ENCODE measurements around the gene PDGFD. TPM values are rescaled to one million over a fixed set of nuclear protein-coding genes. Genes with fewer than 3 reads are reported as not detected.

The PDGFD gene
- total and polyA plus RNA-seq, 2 donors (not counting 1 experiment from before 2014, with no cell fraction given): 0.07 to 0.71 TPM

- Mint-ChIP-seq H3K9me3 (ENCODE audit: insufficient read depth) (no peaks in the 10 kb centered on the region), H3K4me3 (no peak overlapping the region), H3K27ac (no peak overlapping the region), H3K27me3 (peaks cover 5% of the 10 kb centered on the region), H3K4me1 (peaks cover 24% of the 10 kb centered on the region)
- Histone ChIP-seq H3K9me3 (ENCODE audit: control extremely low read depth in 1 of 3, control insufficient read depth in 2 of 3, insufficient read depth in 1 of 3, low read length in 2 of 3) (peaks cover 0 to 8% (median 2%) of the 10 kb centered on the region in 3 donors), H3K36me3 (replicated peaks in 1 of 2; ENCODE audit: control extremely low read depth in 1 of 2, control insufficient read depth in 1 of 2, extremely low read depth in 1 of 2, insufficient read depth in 2 of 2, low read length in 1 of 2) (no peaks in the 10 kb centered on the region), H3K9ac (ENCODE audit: low read length) (no peak overlapping the region), H3K4me3 (ENCODE audit: control extremely low read depth in 1 of 5, extremely low read depth in 1 of 5, insufficient read depth in 1 of 5, low read depth in 2 of 5, low read length in 4 of 5) (no peak overlapping the region), H3K4me1 (ENCODE audit: control insufficient read depth in 2 of 2, insufficient read depth in 2 of 2, low read length in 2 of 2) (peaks cover 23 to 26% of the 10 kb centered on the region in 2 donors), H3K79me2 (ENCODE audit: control insufficient read depth, insufficient read depth, low read length) (no peaks in the 10 kb centered on the region), H4K20me1 (ENCODE audit: control insufficient read depth, insufficient read depth, low read length, poor library complexity, severe bottlenecking) (no peaks in the 10 kb centered on the region), H3K27me3 (replicated peaks in 1 of 4; ENCODE audit: control extremely low read depth in 1 of 4, control insufficient read depth in 3 of 4, insufficient read depth in 4 of 4, low read length in 3 of 4) (peaks cover 0 to 4% (median 2%) of the 10 kb centered on the region in 4 experiments), H3K4me2 (replicated peaks; ENCODE audit: low read depth, low read length, poor library complexity, severe bottlenecking) (no peak overlapping the region), H2AFZ (ENCODE audit: insufficient read depth, low read depth, low read length, poor library complexity, severe bottlenecking) (no peak overlapping the region), H3K27ac (ENCODE audit: low read length in 2 of 2) (no peak overlapping the region)
- ChIA-PET CTCF (no interaction called here), POLR2A (no interaction called here)
- intact Hi-C loops (cut with micrococcal nuclease): no loop called here
- WGBS (ENCODE audit: insufficient coverage): 100% methylated on average over 2 of the region's 3 CpGs
- ATAC-seq (ENCODE audit: low read depth) (no peak), DNase-seq (no peak)
- TF ChIP-seq EZH2 (IDR thresholded peaks at IDR 0.05; ENCODE audit: borderline replicate concordance, insufficient read depth, low read depth, low read length, poor library complexity, severe bottlenecking): no peak
Measured at GRCh38 chr11:103894034-103894433, 269.9 kb downstream of the PDGFD start.

- Histone ChIP-seq H3K4me2 (replicated peaks; ENCODE audit: low read depth, low read length, poor library complexity, severe bottlenecking) (no peak overlapping the region), H3K9me3 (ENCODE audit: control extremely low read depth in 1 of 3, control insufficient read depth in 2 of 3, insufficient read depth in 1 of 3, low read length in 2 of 3) (peaks cover 0 to 8% (median 2%) of the 10 kb centered on the region in 3 donors), H3K4me3 (ENCODE audit: control extremely low read depth in 1 of 5, extremely low read depth in 1 of 5, insufficient read depth in 1 of 5, low read depth in 2 of 5, low read length in 4 of 5) (no peak overlapping the region), H3K79me2 (ENCODE audit: control insufficient read depth, insufficient read depth, low read length) (no peaks in the 10 kb centered on the region), H3K27me3 (replicated peaks in 1 of 4; ENCODE audit: control extremely low read depth in 1 of 4, control insufficient read depth in 3 of 4, insufficient read depth in 4 of 4, low read length in 3 of 4) (peaks cover 0 to 4% (median 2%) of the 10 kb centered on the region in 4 experiments), H3K36me3 (replicated peaks in 1 of 2; ENCODE audit: control extremely low read depth in 1 of 2, control insufficient read depth in 1 of 2, extremely low read depth in 1 of 2, insufficient read depth in 2 of 2, low read length in 1 of 2) (no peaks in the 10 kb centered on the region), H2AFZ (ENCODE audit: insufficient read depth, low read depth, low read length, poor library complexity, severe bottlenecking) (no peak overlapping the region), H3K4me1 (ENCODE audit: control insufficient read depth in 2 of 2, insufficient read depth in 2 of 2, low read length in 2 of 2) (peaks cover 17 to 19% of the 10 kb centered on the region in 2 donors), H4K20me1 (ENCODE audit: control insufficient read depth, insufficient read depth, low read length, poor library complexity, severe bottlenecking) (no peaks in the 10 kb centered on the region), H3K9ac (ENCODE audit: low read length) (no peak overlapping the region), H3K27ac (ENCODE audit: low read length in 2 of 2) (no peak overlapping the region)
- WGBS (ENCODE audit: insufficient coverage): no CpG with 5 or more reads among the region's 2 CpGs
- H3K27ac Mint-ChIP-seq: no peak overlapping the region
- intact Hi-C loops (cut with micrococcal nuclease): no loop called here
- DNase-seq (no peak), ATAC-seq (ENCODE audit: low read depth) (no peak)
- CTCF ChIA-PET: no interaction called here
- POLR2A ChIA-PET: no interaction called here
- no peak for TF ChIP-seq CTCF (IDR thresholded peaks at IDR 0.05)
- H3K27me3 Mint-ChIP-seq: peaks cover 10% of the 10 kb centered on the region
- peaks cover 18% of the 10 kb centered on the region for H3K4me1 Mint-ChIP-seq
- H3K4me3 Mint-ChIP-seq: no peak overlapping the region
- H3K9me3 Mint-ChIP-seq (ENCODE audit: insufficient read depth): no peaks in the 10 kb centered on the region
Measured at GRCh38 chr11:103893371-103893770, 270.6 kb downstream of the PDGFD start.

Data from B cell (primary cell).